ENCODE measurements around the gene MYO18A. TPM values are rescaled to one million over a fixed set of nuclear protein-coding genes. Genes with fewer than 3 reads are reported as not detected.

The MYO18A gene
- total RNA-seq, 1 donor from 2014 or later, result 59.5 TPM

DNA sequence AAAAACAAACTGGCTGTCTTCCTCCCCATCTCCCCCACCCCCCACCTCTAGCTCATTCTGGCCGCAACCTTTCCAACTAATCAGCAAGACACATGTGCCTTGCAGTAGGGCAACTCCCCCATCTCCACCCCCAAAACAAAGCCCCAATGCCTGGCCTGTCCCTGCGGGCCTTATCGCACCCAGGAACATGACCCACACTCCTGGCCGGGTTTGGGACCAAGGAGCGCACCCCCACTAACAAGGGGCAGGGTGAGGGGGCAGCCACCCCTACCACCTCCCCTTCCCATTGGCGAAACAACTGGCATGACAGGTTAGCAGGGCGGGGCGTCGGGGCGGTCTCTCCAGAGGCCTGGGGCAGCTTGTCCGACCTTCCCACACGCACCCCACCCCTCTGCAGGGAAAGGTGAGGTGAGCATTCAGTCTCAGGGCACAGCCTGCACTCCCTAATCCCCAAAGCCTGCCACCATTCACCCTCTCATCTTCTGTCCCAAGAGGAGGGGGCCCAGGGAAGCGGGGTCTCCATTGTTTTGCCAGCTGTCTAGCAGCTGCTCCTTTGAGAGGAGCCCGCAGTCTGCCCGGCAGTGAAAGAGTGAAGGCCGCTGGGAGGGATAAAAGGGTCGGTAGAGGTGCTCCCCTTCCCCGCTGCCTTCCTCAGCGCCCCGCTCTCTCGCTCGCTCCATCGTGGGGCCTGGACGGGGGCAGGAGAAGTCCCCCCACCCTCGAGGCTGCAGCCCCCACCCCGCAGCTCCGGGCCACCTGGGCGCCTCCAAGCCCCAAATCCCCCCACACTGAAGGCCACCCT, 765 bp downstream of the MYO18A start:
- intact Hi-C loops (cut with DNase I), result no loop called here
- H3K27me3 ChIP-seq (ENCODE audit: low read depth), result no peaks in the 10 kb centered on the region
- peak; percentile 55 to 67 for ATAC-seq
- peak overlapping the region; percentile 77 for H3K27ac ChIP-seq
- TF ChIP-seq, protein P1, sequence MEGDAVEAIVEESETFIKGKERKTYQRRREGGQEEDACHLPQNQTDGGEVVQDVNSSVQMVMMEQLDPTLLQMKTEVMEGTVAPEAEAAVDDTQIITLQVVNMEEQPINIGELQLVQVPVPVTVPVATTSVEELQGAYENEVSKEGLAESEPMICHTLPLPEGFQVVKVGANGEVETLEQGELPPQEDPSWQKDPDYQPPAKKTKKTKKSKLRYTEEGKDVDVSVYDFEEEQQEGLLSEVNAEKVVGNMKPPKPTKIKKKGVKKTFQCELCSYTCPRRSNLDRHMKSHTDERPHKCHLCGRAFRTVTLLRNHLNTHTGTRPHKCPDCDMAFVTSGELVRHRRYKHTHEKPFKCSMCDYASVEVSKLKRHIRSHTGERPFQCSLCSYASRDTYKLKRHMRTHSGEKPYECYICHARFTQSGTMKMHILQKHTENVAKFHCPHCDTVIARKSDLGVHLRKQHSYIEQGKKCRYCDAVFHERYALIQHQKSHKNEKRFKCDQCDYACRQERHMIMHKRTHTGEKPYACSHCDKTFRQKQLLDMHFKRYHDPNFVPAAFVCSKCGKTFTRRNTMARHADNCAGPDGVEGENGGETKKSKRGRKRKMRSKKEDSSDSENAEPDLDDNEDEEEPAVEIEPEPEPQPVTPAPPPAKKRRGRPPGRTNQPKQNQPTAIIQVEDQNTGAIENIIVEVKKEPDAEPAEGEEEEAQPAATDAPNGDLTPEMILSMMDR (IDR thresholded peaks at IDR 0.05), result no peak
- DNase-seq, result peak; percentile 83
- H3K4me1 ChIP-seq, result peaks cover 53% of the 10 kb centered on the region
- peak overlapping the region; percentile 69 for H3K4me3 ChIP-seq
- no peaks in the 10 kb centered on the region for H3K36me3 ChIP-seq
- H3K9me3 ChIP-seq, result no peaks in the 10 kb centered on the region

DNA sequence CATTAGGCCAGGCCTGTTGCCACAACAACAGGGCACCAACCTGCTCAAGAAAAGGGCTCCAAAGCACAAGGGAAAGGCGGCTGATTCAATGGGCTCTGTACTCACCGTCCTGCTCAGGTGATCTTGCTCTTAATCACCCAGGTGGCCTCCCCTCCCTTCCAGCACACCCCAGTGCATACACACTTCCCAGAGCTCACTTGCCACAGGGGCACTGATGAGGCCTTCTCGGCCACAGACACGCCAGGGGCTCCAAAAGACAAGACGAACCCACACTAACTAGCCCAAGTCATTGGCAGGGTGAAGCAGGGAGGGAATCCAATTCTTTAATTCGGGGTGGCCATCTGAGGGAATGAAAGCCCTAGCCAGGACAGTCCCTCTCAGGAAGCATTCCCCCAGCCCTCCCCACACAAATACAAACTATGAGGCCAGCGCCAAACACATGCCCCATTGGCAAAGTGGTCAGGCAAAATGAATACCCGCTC, 1.4 kb downstream of the MYO18A start:
- H3K27ac ChIP-seq, result peak overlapping the region; percentile 77
- intact Hi-C loops (cut with DNase I), result no loop called here
- TF ChIP-seq, protein P1 (IDR thresholded peaks at IDR 0.05), result no peak
- H3K36me3 ChIP-seq, result no peaks in the 10 kb centered on the region
- no peaks in the 10 kb centered on the region for H3K9me3 ChIP-seq
- H3K27me3 ChIP-seq (ENCODE audit: low read depth), result no peaks in the 10 kb centered on the region
- DNase-seq, result no peak
- H3K4me1 ChIP-seq, result peaks cover 53% of the 10 kb centered on the region
- ATAC-seq, result peak; percentile 13 to 38
- peak overlapping the region; percentile 69 for H3K4me3 ChIP-seq

DNA sequence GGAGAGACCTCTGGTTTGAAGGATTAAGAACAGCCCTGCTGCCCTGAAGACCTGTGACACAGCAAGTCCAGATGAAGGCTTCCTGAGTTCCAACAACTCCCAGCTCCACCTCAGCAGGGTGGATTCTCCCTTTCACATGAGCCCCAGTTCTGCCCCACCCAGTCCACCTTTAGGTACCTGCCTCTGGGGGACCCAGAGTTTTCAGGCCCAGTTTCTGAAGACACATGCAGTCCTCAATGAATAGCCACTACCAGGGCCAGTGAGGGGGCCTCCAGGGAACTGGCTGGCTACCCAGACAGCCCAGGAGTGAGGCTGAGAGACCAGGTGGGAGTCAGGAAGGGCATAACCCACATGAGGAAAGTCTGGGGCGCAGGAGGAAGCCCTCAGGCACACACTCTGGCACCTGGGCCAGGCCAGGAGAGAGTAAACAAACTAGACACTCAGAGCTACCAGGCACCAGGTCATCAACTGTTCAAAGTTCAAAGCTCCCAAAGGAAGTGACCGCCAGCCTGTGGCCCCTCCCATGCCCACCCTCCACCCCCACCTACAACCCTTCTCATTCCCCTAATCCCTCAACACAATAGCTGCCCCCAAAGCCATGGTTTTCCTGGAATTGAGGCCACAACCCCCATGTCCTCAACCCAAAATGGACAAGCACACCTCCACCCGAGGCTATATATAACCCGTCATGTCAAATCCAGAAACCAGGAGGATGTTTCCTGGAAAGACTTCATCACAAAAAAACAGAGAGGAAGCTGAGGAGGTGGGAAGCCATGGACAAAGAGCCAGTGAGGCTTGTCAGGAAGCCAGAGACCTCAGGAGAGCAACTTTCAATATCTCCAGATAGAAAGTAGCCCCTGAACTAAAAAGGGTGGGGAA, 2.1 kb downstream of the MYO18A start:
- peak overlapping the region; percentile 69 for H3K4me3 ChIP-seq

DNA sequence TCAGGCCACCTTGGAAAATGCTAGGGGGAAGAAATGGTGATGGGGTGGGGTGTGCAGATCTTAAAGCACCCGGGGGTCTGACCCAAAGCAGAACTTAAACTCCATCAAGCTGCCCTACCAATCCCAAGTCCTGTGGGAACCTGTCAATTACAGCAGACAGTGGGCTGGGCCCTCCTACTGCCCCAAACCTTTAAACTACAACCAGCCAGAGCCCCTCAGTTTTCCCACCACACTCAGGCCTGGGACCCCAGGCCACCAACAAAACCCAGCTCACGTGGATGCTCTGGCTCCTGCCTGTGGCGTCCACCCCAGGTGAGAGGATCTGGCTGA, 2.7 kb downstream of the MYO18A start:
- H3K36me3 ChIP-seq, result no peaks in the 10 kb centered on the region
- peaks cover 53% of the 10 kb centered on the region for H3K4me1 ChIP-seq
- peak overlapping the region; percentile 77 for H3K27ac ChIP-seq
- no peak for ATAC-seq
- TF ChIP-seq, protein P1 (IDR thresholded peaks at IDR 0.05), result no peak
- H3K4me3 ChIP-seq, result peak overlapping the region; percentile 62
- H3K9me3 ChIP-seq, result no peaks in the 10 kb centered on the region
- intact Hi-C loops (cut with DNase I), result no loop called here
- H3K27me3 ChIP-seq (ENCODE audit: low read depth), result no peaks in the 10 kb centered on the region
- DNase-seq, result no peak

More for the DNA sequence above, 2.1 kb downstream of the MYO18A start:
- Histone ChIP-seq H3K36me3 (no peaks in the 10 kb centered on the region), H3K27ac (peak overlapping the region; percentile 77), H3K27me3 (ENCODE audit: low read depth) (no peaks in the 10 kb centered on the region), H3K9me3 (no peaks in the 10 kb centered on the region), H3K4me1 (peaks cover 53% of the 10 kb centered on the region)
- intact Hi-C loops (cut with DNase I), result no loop called here
- ATAC-seq (peak; percentile 3 to 13), DNase-seq (no peak)
- TF ChIP-seq, protein P1 (IDR thresholded peaks at IDR 0.05), result no peak

DNA sequence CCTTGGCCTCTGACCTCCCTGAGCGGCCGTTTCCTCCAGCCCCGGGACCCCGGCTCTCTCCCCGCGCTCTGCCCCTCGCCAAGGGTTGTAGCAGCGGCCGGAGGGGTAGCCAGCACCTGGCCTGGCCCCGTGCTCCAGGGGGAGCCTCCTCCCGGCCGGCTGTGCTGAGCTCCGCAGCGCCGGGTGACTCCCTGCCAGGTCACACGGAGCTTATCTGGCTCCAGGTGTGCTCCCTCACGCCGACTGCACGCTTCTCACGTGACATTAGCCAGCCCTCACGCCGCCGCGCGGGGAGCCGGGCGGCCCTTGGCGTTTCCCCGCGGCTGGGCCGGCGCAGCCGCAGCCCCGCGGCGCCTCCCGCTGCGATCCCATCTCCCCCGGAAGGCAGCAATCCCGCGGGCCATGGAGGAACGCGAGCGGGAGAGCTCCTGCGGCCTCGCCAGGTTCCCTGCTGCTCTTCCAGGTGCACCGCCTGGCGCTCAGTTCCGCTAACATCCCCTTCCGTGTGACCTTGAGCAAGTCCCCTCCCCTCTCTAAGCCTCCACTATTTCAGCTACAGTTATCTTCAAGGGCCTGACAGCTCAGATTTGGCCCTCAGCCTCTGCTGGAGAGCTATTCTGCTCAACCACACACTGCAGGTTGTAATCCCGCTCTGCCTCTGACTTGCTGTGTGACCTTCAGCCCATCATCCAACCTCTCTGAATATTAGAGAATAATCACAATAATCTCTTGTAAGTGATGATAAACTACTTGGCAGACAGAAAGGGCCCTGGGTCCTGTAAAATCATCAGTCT, 3.4 kb downstream of the MYO18A start:
- Histone ChIP-seq H3K27me3 (ENCODE audit: low read depth) (no peaks in the 10 kb centered on the region), H3K4me1 (peaks cover 53% of the 10 kb centered on the region), H3K9me3 (no peaks in the 10 kb centered on the region), H3K27ac (peak overlapping the region; percentile 77), H3K36me3 (no peaks in the 10 kb centered on the region), H3K4me3 (peak overlapping the region; percentile 62)
- intact Hi-C loops (cut with DNase I), result no loop called here
- ATAC-seq (peak; percentile 75 to 77), DNase-seq (peak; percentile 82)
- TF ChIP-seq, protein P1 (IDR thresholded peaks at IDR 0.05), result no peak
